Smooth muscle cell (in vitro differentiated cells): Measurements from ENCODE around the gene SATB2. TPM values are rescaled to one million over a fixed set of nuclear protein-coding genes. Genes with fewer than 3 reads are reported as not detected.

Experiments used
- DNase-seq: peaks from one replicate; lab custom pipeline; 2025; ENCODE audit not compliant: unreplicated experiment; lab: John Stamatoyannopoulos, UW
- H2AFZ ChIP-seq: fragments of 200-600 bp; sonication (generic); 2 replicates; pipeline ENCODE4 v1.6.0; 2016; ENCODE audit warnings: antibody characterized with exemption, low read depth, mild to moderate bottlenecking
- H3F3A ChIP-seq: fragments of 200-600 bp; sonication (generic); 2 replicates; pipeline ENCODE4 v1.6.0; 2017; ENCODE audit warnings: antibody characterized with exemption, low read depth
- H3K27ac ChIP-seq: fragments of 200-600 bp; sonication (generic); 2 replicates; pipeline ENCODE4 v1.5.1; 2016; ENCODE audit warnings: low read depth, mild to moderate bottlenecking
- H3K27me3 ChIP-seq: fragments of 200-600 bp; sonication (generic); 2 replicates; pipeline ENCODE4 v1.6.1; 2016; ENCODE audit warnings: low read depth, mild to moderate bottlenecking
- H3K36me3 ChIP-seq: fragments of 200-600 bp; sonication (generic); 2 replicates; pipeline ENCODE4 v1.5.1; 2016; ENCODE audit warnings: low read depth
- H3K4me1 ChIP-seq: fragments of 200-600 bp; sonication (generic); 2 replicates; pipeline ENCODE4 v1.5.1; 2016; ENCODE audit warnings: low read depth
- H3K4me2 ChIP-seq: fragments of 200-600 bp; sonication (generic); 2 replicates; pipeline ENCODE4 v1.6.0; 2016; ENCODE audit warnings: mild to moderate bottlenecking
- H3K4me3 ChIP-seq: fragments of 200-600 bp; sonication (generic); 2 replicates; pipeline ENCODE4 v1.5.1; 2016; ENCODE audit warnings: mild to moderate bottlenecking
- H3K79me2 ChIP-seq: fragments of 200-600 bp; sonication (generic); 2 replicates; pipeline ENCODE4 v1.6.0; 2016; ENCODE audit warnings: low read depth, mild to moderate bottlenecking
- H3K9ac ChIP-seq: fragments of 200-600 bp; sonication (generic); 2 replicates; pipeline ENCODE4 v1.6.0; 2016; ENCODE audit warnings: low read depth
- H3K9me3 ChIP-seq: fragments of 200-600 bp; sonication (generic); replicated peaks from 2 replicates; pipeline ENCODE4 v1.5.1; 2016; ENCODE audit warnings: low read depth
- H4K20me1 ChIP-seq: fragments of 200-600 bp; sonication (generic); 2 replicates; pipeline ENCODE4 v1.6.0; 2016; ENCODE audit warnings: low read depth
- CTCF ChIP-seq: fragments of 200-600 bp; sonication (generic); IDR thresholded peaks from 2 replicates; pipeline ENCODE4 v1.5.1; 2017; ENCODE audit warnings: borderline replicate concordance, mild to moderate bottlenecking, antibody characterized with exemption; ENCODE audit not compliant: insufficient read depth, poor library complexity, severe bottlenecking
- WGBS: methylation state at CpG from one replicate; pipeline ENCODE4 v1.1.7; 2016; ENCODE audit warnings: low lambda C conversion rate; 5-methylcytosine and 5-hydroxymethylcytosine counted together
- polyA plus RNA-seq: library from polyadenylated mRNA; unstranded; fragments of >200 nt; fragmentation: Nextera tagmentation; extraction: Ambion mirVana; gene quantifications from 2 replicates; pipeline ENCODE4 v1.2.1, GENCODE V29; 2016
- total RNA-seq: library from RNA; depleted of rRNA; stranded (reverse); fragments of >200 nt; gene quantifications from 2 replicates; pipeline ENCODE4 v1.2.3, GENCODE V29; 2014

Gene SATB2
- total and polyA plus RNA-seq, 2 experiments from 2014 or later: 0.73 to 12.5 TPM

GRCh38 chr2:199442173-199442572 lies 15.6 kb downstream of the SATB2 start:
- H3K4me2 ChIP-seq: no peak overlapping the region
- H3K79me2 ChIP-seq: no peaks in the 10 kb centered on the region
- no peak for TF ChIP-seq CTCF
- no peak overlapping the region for H3K4me3 ChIP-seq
- DNase-seq: no peak
- no peak overlapping the region for H3K27ac ChIP-seq
- H3K27me3 ChIP-seq: peaks cover 3% of the 10 kb centered on the region
- H3F3A ChIP-seq: no peaks in the 10 kb centered on the region
- H3K36me3 ChIP-seq: no peaks in the 10 kb centered on the region
- no peaks in the 10 kb centered on the region for H4K20me1 ChIP-seq
- H2AFZ ChIP-seq: no peak overlapping the region
- WGBS: 96% methylated on average over 7 of the region's 7 CpGs
- no peak overlapping the region for H3K9ac ChIP-seq
- H3K9me3 ChIP-seq: no peaks in the 10 kb centered on the region
- no peaks in the 10 kb centered on the region for H3K4me1 ChIP-seq

- H3K4me1 ChIP-seq: no peaks in the 10 kb centered on the region
- H3K9ac ChIP-seq: no peak overlapping the region
- no peaks in the 10 kb centered on the region for H3K79me2 ChIP-seq
- H3K27me3 ChIP-seq: no peaks in the 10 kb centered on the region
- no peaks in the 10 kb centered on the region for H4K20me1 ChIP-seq
- H3K9me3 ChIP-seq: no peaks in the 10 kb centered on the region
- H3K27ac ChIP-seq: no peak overlapping the region
- no peak overlapping the region for H2AFZ ChIP-seq
- no peaks in the 10 kb centered on the region for H3F3A ChIP-seq
- TF ChIP-seq CTCF: no peak
- no peak for DNase-seq
- H3K36me3 ChIP-seq: no peaks in the 10 kb centered on the region
- no peak overlapping the region for H3K4me3 ChIP-seq
- no peak overlapping the region for H3K4me2 ChIP-seq
- 92% methylated on average over 4 of the region's 4 CpGs for WGBS
These were observed 16.0 kb downstream of the SATB2 start for GRCh38 chr2:199441759-199442158.

GRCh38 chr2:199440118-199440517 lies 17.6 kb downstream of the SATB2 start:
- H3K27ac ChIP-seq: no peak overlapping the region
- no peak overlapping the region for H2AFZ ChIP-seq
- H3K27me3 ChIP-seq: no peaks in the 10 kb centered on the region
- H3K4me3 ChIP-seq: no peak overlapping the region
- H3K4me1 ChIP-seq: no peaks in the 10 kb centered on the region
- no peaks in the 10 kb centered on the region for H3K79me2 ChIP-seq
- H3K9me3 ChIP-seq: no peaks in the 10 kb centered on the region
- H3K36me3 ChIP-seq: no peaks in the 10 kb centered on the region
- no peaks in the 10 kb centered on the region for H4K20me1 ChIP-seq
- no peak overlapping the region for H3K4me2 ChIP-seq
- no peak for DNase-seq
- no peak overlapping the region for H3K9ac ChIP-seq
- no peaks in the 10 kb centered on the region for H3F3A ChIP-seq
- TF ChIP-seq CTCF: no peak

- Histone ChIP-seq H3K4me3 (no peak overlapping the region), H3K79me2 (no peaks in the 10 kb centered on the region), H3K9ac (no peak overlapping the region), H2AFZ (no peak overlapping the region), H3K4me2 (no peak overlapping the region), H3K9me3 (no peaks in the 10 kb centered on the region), H3K27me3 (no peaks in the 10 kb centered on the region), H3K4me1 (no peaks in the 10 kb centered on the region), H4K20me1 (no peaks in the 10 kb centered on the region), H3F3A (no peaks in the 10 kb centered on the region), H3K36me3 (no peaks in the 10 kb centered on the region), H3K27ac (no peak overlapping the region)
- no peak for DNase-seq
- TF ChIP-seq CTCF: no peak
- WGBS: 95% methylated on average over 5 of the region's 5 CpGs
These were observed 18.2 kb downstream of the SATB2 start for GRCh38 chr2:199439542-199439941.
